OCI-LY3 (cell line): ENCODE data around the gene IRF2.

Source experiments
- H2AFZ ChIP-seq: fragments of 200-600, 300-600 bp; shearing (Covaris generic); 2 replicates; pipeline ENCODE4 v1.6.0; 2014; ENCODE audit warnings: antibody characterized with exemption, low read depth, low read length
- H3K27ac ChIP-seq: fragments of 200-600, 300-600 bp; sonication (generic); 2 replicates; pipeline ENCODE4 v1.5.1; 2014; ENCODE audit warnings: mild to moderate bottlenecking, low read length, moderate library complexity, mixed read lengths
- H3K27me3 ChIP-seq: fragments of 200-600, 300-600 bp; sonication (generic); 2 replicates; pipeline ENCODE4 v1.6.1; 2014; ENCODE audit warnings: low read depth, low read length, mixed read lengths
- H3K36me3 ChIP-seq: fragments of 200-600, 300-600 bp; sonication (generic); replicated peaks from 2 replicates; pipeline ENCODE3; 2014; ENCODE audit warnings: low read depth, low read length, mixed read lengths
- H3K4me1 ChIP-seq: fragments of 300-600, 200-600 bp; sonication (generic); 2 replicates; pipeline ENCODE4 v1.6.1; 2014; ENCODE audit warnings: low read length, mixed read lengths
- H3K4me2 ChIP-seq: fragments of 200-600, 300-600 bp; sonication (generic); 2 replicates; pipeline ENCODE4 v1.6.1; 2014; ENCODE audit warnings: low read length, mixed read lengths
- H3K4me3 ChIP-seq: fragments of 300-600, 200-600 bp; sonication (generic); 2 replicates; pipeline ENCODE4 v1.5.1; 2014; ENCODE audit warnings: antibody characterized with exemption, mild to moderate bottlenecking, low read length, moderate library complexity
- H3K79me2 ChIP-seq: fragments of 300-600, 200-600 bp; shearing (Covaris generic); 2 replicates; pipeline ENCODE4 v1.6.1; 2014; ENCODE audit warnings: mild to moderate bottlenecking, low read length, mixed read lengths
- H3K9ac ChIP-seq: fragments of 300-600, 200-600 bp; shearing (Covaris generic); 2 replicates; pipeline ENCODE4 v1.6.0; 2014; ENCODE audit warnings: mild to moderate bottlenecking, low read length, moderate library complexity
- H3K9me3 ChIP-seq: fragments of 200-600, 300-600 bp; shearing (Covaris generic); 2 replicates; pipeline ENCODE4 v1.6.1; 2014; ENCODE audit warnings: low read length, mixed read lengths; ENCODE audit not compliant: insufficient read depth
- H4K20me1 ChIP-seq: fragments of 200-600, 300-600 bp; sonication (generic); 2 replicates; pipeline ENCODE4 v1.6.1; 2016; ENCODE audit warnings: low read length, mixed read lengths; ENCODE audit not compliant: insufficient read depth
- EZH2phosphoT487 ChIP-seq: fragments of 200-600 bp; shearing (Covaris generic); IDR thresholded peaks from 2 replicates; pipeline ENCODE4 v1.6.1; 2018; ENCODE audit warnings: antibody characterized with exemption, mixed run types, low read depth
- TF ChIP-seq, protein P1 (sequence below): fragments of 200-600, 300-600 bp; sonication (generic); IDR thresholded peaks from 2 replicates; pipeline ENCODE4 v1.5.1; 2014; ENCODE audit warnings: antibody characterized with exemption, low read length, low read depth

IRF2 gene

DNA sequence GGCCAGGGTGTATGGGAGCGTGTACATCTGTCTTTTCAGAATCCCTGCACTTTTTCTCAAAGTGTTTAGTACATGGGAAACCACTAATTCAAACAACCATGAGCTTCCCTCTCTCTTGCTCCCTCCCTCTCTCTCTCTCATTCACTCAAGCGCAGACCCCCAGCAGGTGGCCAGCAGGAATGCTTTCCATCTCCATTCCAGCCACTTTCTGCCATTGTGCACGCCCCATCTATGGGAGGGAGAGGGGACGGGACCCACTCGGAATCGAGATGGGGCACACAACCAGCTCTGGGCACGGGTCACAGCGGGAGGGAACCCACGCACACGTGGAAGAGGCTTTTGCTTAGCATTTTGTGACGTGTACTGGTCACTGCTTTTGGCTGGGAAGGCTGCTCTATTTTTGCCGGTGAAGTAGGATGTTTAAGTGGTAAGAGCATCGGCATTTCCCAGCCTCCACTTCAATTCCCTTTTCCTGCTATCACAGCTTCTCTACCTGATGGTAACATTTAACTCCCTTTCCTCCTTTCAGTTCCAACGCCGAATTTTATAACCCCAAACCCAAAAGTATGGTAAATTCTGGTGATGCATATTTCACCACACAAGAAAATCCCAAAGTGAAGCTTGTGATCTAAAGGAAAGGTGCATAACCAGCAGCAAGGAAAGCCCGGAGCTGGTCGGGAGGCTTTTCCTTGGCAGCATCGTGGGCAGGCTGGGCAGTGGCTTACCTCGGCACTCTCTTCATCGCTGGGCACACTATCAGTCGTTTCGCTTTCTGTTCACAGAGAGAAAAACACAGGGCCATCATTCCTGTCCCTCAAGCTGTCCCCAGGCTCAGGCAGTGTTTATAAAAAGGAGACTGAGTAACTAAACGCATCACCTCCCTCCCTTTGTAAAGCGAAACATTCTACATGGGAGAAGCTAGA is 84.1 kb downstream of the IRF2 start:
- Histone ChIP-seq H3K27me3 (no peaks in the 10 kb centered on the region), H4K20me1 (no peaks in the 10 kb centered on the region), H3K9me3 (no peaks in the 10 kb centered on the region), H3K27ac (no peak overlapping the region), H2AFZ (no peak overlapping the region), H3K4me3 (no peak overlapping the region), H3K36me3 (peaks cover 3% of the 10 kb centered on the region), H3K4me2 (no peak overlapping the region), H3K9ac (no peak overlapping the region), H3K79me2 (no peaks in the 10 kb centered on the region), H3K4me1 (no peaks in the 10 kb centered on the region)
- TF ChIP-seq EZH2phosphoT487 = no peak
- TF ChIP-seq, protein P1, sequence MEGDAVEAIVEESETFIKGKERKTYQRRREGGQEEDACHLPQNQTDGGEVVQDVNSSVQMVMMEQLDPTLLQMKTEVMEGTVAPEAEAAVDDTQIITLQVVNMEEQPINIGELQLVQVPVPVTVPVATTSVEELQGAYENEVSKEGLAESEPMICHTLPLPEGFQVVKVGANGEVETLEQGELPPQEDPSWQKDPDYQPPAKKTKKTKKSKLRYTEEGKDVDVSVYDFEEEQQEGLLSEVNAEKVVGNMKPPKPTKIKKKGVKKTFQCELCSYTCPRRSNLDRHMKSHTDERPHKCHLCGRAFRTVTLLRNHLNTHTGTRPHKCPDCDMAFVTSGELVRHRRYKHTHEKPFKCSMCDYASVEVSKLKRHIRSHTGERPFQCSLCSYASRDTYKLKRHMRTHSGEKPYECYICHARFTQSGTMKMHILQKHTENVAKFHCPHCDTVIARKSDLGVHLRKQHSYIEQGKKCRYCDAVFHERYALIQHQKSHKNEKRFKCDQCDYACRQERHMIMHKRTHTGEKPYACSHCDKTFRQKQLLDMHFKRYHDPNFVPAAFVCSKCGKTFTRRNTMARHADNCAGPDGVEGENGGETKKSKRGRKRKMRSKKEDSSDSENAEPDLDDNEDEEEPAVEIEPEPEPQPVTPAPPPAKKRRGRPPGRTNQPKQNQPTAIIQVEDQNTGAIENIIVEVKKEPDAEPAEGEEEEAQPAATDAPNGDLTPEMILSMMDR = no peak

DNA sequence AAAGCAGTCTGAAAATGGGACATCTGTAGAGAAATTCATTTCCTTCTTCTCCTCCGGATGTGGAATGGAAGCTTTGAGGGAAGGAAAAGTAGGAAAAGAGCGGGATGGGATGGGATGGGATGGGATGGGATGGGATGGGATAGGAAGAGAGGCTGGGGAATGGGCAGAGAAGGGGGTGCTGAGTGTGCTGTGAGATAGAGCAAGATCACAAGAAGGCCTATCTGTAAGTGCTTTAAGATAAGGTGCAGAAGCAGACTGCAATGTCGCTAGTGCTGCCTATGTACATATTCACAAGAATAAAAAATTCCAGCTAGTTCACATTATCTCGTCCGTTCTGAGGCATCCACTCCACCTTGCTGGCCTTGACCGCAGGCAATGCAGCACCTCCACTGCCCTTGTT is 86.2 kb downstream of the IRF2 start:
- Histone ChIP-seq H3K9ac (no peak overlapping the region), H2AFZ (no peak overlapping the region), H3K27me3 (no peaks in the 10 kb centered on the region), H3K79me2 (no peaks in the 10 kb centered on the region), H4K20me1 (no peaks in the 10 kb centered on the region), H3K4me1 (peaks cover 12% of the 10 kb centered on the region), H3K4me3 (no peak overlapping the region), H3K9me3 (no peaks in the 10 kb centered on the region), H3K4me2 (no peak overlapping the region), H3K36me3 (peaks cover 3% of the 10 kb centered on the region), H3K27ac (no peak overlapping the region)
- TF ChIP-seq, protein P1 = no peak
- TF ChIP-seq EZH2phosphoT487 = no peak

DNA sequence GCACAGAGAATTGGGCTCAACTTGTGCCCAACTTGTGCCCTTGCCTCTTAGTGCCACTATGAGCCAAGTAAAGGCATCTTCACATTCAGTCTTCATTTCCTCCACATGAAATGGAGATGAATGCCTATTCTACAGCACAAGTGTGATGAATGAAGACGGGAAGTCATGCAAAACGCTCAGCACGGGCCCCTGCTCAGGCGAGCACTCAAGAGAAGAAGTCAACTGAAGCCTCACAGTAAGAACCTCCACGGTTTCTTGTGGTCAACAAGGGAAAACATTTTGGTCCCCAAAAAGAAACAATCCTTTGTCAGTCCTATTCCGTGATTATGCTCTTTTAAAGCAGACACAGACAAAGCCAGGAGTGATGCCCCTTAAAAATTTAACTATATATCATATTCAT is 87.0 kb downstream of the IRF2 start:
- no peaks in the 10 kb centered on the region for H3K79me2 ChIP-seq
- H3K36me3 ChIP-seq = peaks cover 3% of the 10 kb centered on the region
- no peak overlapping the region for H3K4me3 ChIP-seq
- no peak overlapping the region for H3K9ac ChIP-seq
- H3K27ac ChIP-seq = no peak overlapping the region
- no peak overlapping the region for H3K4me2 ChIP-seq
- no peaks in the 10 kb centered on the region for H4K20me1 ChIP-seq
- TF ChIP-seq, protein P1 = no peak
- TF ChIP-seq EZH2phosphoT487 = no peak
- no peaks in the 10 kb centered on the region for H3K27me3 ChIP-seq
- H3K9me3 ChIP-seq = no peaks in the 10 kb centered on the region
- peaks cover 12% of the 10 kb centered on the region for H3K4me1 ChIP-seq
- H2AFZ ChIP-seq = no peak overlapping the region

DNA sequence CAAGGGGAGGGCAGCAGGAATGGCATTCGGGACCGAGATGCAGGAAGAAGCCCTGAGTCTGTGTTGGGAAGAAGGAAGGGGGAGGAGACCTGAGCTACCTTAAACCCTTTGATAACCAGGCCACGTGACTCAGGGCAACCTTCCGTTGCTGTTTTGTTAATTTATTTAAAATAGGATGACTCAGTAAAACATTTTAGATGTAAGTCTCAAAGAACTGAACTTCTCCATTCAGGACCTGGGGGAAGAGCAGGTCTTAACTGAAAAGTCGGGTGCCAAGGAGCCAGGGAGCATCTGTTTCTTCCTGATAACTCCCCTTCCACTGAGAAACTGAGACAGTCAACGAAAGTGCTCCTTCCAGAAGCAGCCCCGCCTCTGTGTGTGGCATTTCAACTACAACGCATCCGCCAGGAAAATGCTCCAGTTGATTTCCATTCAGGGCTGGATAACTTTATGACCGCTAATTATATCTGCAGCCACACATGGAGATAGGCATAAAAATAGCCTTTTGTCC is 88.0 kb downstream of the IRF2 start:
- Histone ChIP-seq H3K27me3 (no peaks in the 10 kb centered on the region), H3K27ac (no peak overlapping the region), H3K79me2 (no peaks in the 10 kb centered on the region), H3K4me1 (peaks cover 12% of the 10 kb centered on the region), H3K4me3 (no peak overlapping the region), H3K9ac (no peak overlapping the region), H3K4me2 (no peak overlapping the region), H3K36me3 (peaks cover 5% of the 10 kb centered on the region), H4K20me1 (no peaks in the 10 kb centered on the region), H2AFZ (no peak overlapping the region), H3K9me3 (no peaks in the 10 kb centered on the region)
- TF ChIP-seq, protein P1 = no peak
- no peak for TF ChIP-seq EZH2phosphoT487
